Activated T-helper 1 cell treated with Interleukin-2 at 50 U/mL for 16 hours (primary cell): Measurements from ENCODE around the gene BBS1.

Experiments
- DNase-seq: peaks from one replicate; pipeline ENCODE4 v3.0.0-alpha.2; 2020; ENCODE audit warnings: low read depth

The BBS1 gene

DNA sequence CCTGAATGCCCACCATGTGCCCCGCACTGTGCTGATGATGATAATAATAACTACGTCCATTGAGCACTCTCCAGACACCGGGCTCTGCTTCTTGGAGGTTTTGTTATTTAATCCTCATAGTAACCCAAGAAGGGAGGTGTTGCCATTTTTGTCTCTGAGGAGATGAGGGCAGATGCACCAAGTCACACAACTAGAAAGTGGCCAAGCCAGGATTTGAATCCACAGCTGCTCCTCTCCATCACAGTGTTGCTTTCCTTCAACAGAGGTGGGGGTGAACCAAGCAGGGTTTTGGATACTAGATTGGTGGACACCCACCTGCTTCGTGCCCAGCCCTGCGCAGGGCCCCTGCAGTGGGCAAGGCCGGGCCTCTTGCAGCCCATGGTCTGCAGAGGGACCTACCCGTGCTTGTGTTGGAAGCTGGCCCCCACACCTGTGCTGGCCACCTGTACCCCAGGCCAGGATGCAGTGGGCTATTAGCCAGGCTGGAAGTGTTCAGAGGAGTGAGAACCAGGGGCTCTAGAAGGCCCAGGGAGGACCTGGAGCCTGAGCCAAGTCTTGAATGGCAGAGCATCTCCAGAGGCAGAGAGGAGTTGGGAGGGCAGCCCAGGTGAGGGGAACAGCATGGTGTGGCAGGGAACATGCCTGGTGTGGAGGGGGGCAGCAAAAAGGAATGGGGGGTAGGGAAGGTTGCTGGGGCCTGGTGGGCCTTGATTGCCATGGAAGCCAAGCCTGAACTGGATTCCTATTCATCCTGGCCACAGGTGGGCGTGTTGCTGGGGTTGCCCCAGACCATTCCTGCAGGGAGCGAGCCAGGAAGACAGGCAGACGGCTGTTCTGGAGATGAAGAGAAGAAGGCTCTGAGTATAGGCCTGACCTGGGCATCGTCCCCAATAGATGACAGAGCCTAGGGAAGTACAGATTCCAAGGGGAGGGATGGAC lies 32.9 kb upstream of the BBS1 start:
- DNase-seq: no peak

DNA sequence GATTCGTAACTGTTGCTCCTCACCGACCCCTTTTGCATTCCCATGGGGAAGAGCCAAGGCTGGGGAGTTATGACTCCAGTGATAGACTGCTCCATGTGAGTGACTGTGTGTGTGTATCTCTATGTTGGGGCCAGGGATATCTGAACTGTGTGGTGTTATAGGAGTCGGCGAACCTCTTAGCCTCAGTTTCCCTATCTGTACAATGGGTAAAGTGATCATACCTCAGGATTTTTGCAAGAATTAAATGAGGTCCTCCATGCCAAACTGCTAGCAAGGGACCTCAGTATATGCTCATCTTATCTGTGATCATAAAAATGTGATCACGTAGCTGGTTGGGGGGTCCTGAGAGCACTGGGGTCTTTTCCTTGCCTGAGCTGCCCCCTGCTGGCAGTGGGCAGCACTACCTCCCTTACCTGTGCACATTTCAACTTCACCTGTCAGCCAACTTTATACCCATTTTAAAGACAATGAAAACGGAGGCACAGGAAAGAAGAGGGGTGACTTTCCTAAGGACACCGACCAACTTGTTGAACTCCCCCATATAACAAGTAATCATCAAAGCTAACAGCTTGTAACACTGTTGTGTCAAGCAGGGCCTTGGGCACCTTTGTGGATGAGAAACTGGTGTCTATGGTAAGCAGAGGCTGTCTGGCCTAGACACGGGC lies 31.6 kb upstream of the BBS1 start:
- DNase-seq: no peak

DNA sequence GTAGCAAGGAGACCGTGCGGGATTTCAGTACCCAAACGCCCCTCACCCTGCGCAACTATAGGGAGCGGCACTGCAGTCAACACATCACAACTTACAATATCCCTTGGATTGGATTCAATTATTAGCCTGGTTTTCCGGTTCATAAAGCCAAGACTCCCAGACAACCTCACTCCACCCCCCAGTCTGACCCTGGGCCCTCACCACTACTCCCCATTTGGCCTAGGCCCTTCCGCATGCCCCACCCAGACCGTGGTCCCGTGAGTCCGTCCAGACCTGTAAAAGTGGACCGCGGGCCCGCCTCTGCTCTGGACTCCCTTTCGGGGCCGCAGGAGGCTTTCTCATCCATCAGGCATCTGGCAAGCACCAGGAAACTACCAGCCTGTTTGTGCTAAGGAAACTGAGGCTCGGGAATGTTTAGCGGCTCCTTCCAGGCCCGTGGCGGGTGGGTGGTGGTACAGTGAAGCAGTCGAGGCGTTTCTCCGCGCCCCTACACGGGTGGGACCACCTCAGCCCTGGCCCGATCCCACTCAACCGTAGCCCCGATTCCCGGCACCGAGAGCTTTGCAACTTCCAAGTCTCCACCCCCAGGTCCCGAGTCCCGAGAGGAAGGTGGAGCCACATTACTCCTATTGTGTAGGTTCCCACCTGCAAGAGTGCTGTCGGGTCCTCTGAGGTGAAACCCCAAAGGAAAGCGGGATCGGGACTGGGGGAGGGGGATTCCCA lies 30.9 kb upstream of the BBS1 start:
- no peak for DNase-seq

GRCh38 chr11:66480117-66480938 lies 30.1 kb upstream of the BBS1 start, which contains the start of gene DPP3:
TSS of gene DPP3 (plus strand) at chr11:66480434. CDS start at chr11:66482201, 1,767 bp downstream.
- peak; percentile 93 for DNase-seq

DNA sequence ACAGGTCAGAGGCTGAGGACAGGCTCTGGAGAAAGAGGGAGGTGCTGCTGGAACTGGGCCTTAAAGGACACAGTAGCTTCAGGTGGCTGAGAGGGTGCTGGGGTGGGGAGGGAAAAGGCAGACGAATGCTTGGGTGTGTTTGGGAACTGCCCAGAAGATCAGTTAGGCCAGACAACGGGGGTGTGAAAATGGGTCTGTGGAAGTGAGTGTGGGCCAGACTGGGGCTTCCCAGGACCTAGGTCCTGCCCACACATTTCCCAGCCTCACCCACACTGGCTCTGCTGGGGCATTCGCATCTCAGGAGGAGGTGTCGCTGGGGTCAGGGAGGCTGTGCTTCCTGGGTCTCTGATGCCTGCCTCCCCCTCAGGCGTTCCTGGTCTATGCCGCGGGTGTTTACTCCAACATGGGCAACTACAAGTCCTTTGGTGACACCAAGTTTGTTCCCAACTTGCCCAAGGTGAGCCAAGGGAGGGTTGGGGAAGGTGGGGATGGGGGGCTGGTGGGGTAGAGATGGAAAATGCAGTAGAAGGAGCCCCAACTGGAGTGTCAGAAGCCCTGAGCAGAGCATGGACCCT lies 25.5 kb upstream of the BBS1 start:
- no peak for DNase-seq

GRCh38 chr11:66488957-66489356 lies 21.5 kb upstream of the BBS1 start:
- no peak for DNase-seq

GRCh38 chr11:66489636-66490035 lies 20.8 kb upstream of the BBS1 start:
- no peak for DNase-seq

DNA sequence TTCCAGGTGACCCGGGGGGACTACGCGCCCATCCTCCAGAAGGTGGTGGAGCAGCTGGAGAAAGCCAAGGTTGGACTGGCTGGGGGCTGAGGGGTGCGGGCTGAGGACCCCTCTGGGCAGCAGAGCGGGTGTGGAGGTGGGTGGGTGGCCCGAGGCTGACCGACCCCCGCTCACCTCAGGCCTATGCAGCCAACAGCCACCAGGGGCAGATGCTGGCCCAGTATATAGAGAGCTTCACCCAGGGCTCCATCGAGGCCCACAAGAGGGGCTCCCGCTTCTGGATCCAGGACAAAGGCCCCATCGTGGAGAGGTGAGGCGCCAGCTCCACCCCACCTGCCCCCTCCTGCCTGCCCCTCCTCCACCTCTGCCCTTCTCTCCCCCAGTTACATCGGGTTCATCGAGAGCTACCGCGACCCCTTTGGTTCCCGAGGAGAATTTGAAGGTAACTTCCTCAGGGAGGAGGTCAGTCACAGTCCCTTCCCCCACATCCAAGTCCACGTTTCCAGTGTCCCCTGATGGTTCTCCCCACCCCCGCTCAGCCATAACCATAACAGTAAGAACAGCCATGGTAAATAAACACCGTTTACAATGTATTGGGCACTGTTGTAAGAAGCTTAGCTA lies 19.0 kb upstream of the BBS1 start:
- no peak for DNase-seq

- DNase-seq: no peak
Measured at GRCh38 chr11:66492161-66492865, 18.1 kb upstream of the BBS1 start.

DNA sequence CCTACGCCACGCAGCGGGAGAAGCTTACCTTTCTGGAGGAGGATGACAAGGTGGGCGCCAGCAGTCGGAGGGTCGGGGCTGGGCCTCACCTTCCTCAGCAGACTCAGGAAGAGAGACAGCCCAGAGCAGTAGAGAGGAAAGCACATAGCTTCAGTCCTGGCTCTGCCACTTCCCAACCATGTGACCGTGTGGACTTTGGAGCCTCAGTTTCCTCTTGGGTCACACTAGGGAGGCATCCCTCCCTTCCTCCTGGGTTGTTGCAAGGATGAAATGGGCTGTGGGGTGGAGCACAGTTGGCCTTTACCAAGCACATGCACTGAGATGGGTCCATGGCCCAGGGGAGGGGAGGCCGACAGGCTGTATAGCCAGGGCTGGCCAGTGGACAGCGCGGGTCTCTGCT lies 17.3 kb upstream of the BBS1 start:
- DNase-seq: no peak

- DNase-seq: no peak
Measured at GRCh38 chr11:66494458-66494857, 16.0 kb upstream of the BBS1 start.

- DNase-seq: no peak
Measured at GRCh38 chr11:66494935-66495334, 15.5 kb upstream of the BBS1 start.

DNA sequence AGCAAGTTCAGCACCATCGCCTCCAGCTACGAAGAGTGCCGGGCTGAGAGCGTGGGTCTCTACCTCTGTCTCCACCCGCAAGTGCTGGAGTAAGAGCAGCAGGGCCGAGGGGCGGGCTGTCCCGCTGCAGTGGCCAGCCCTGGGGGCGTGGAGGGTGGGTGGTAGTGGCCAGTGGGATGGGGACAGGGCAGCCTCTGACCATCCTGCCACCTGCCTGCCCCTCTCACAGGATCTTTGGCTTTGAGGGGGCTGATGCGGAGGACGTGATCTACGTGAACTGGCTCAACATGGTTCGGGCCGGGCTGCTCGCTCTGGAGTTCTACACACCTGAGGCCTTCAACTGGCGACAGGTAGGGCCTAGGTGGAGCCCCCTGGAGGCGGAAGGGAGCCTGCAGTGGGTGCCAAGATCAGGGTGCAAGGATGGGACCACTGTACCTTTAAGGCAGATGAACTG lies 15.0 kb upstream of the BBS1 start:
- no peak for DNase-seq

DNA sequence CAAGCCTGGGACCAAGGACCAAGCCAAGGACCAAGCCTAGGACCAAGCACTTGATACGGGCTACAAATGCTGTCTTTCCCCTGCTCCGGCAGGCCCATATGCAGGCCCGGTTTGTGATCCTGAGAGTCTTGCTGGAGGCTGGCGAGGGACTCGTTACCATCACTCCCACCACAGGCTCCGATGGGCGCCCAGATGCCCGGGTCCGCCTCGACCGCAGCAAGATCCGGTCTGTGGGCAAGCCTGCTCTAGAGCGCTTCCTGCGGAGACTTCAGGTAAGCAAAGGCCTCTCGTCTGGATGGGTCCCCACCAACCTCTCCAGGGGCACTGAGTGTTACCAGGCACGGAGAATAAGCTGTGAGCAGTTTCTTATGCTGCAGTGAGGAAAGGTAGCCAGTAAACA lies 13.2 kb upstream of the BBS1 start:
- DNase-seq: no peak

DNA sequence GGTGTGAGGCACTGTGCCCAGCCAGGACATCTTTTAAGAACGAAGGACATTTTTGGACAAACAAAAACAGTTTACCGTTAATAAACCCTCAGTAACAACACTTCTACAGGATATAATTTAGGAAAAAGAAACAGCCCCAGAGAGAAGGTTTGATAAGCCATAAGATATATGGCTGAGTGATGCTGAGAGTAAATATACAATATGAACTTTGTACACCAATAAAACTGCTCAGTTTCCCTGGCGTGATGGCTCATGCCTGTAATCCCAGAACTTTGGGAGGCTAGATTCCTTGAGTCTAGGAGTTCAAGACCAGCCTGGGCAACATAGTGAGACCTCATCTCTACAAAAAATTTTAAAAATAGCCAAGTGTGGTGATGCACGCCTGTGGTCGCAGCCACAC lies 11.9 kb upstream of the BBS1 start:
- no peak for DNase-seq

DNA sequence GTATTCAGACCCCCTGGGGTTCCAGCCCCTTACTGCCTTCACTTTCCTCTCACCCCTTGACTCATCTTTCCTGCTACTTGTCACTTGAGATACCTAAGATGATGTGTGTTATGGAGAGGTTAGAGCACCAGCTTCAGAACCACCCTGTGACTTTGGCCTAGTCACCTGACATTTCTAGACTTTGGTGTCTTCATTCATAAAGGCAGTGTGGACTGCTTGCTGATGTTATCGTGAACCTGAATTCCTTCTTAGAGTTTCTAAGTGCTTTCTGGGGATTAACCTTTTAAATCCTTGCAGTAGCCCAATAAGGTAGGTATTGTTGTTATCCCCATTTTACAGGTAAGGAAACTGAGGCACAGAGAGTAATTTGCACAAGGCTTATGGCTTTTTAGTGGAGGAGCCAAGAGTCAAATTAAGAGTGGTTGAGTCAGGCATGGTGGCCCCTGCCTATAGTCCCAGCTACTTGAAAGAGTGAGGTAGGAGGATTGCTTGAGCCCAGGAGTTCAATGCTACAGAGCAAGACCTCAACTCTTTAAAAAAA lies 5.1 kb upstream of the BBS1 start:
- no peak for DNase-seq

- DNase-seq: no peak
Measured at GRCh38 chr11:66509131-66509561, 1.3 kb upstream of the BBS1 start.

GRCh38 chr11:66510990-66511339 lies 530 bp downstream of the BBS1 start:
- DNase-seq: no peak

GRCh38 chr11:66523611-66524010 lies 13.2 kb downstream of the BBS1 start:
- no peak for DNase-seq
